GM23338 (cell line): ENCODE data around the gene SH3PXD2B. TPM values are rescaled to one million over a fixed set of nuclear protein-coding genes. Genes with fewer than 3 reads are reported as not detected.

Experiments
- ATAC-seq: fragments of 200-7000 bp; cut with Tn5 transposase; 3 replicates; pipeline ENCODE4 v1.9.1; 2020
- DNase-seq: peaks from one replicate; pipeline ENCODE4 v3.0.0-alpha.2; 2015; ENCODE audit warnings: low spot score
- H2AFZ ChIP-seq: fragments of 200-600 bp; sonication (generic); 2 replicates; pipeline ENCODE4 v1.8.0; 2016; ENCODE audit warnings: antibody characterized with exemption, mild to moderate bottlenecking, moderate library complexity
- H3F3A ChIP-seq: fragments of 200-600 bp; sonication (generic); replicated peaks from 2 replicates; pipeline ENCODE4 v1.8.0; 2017; ENCODE audit warnings: antibody characterized with exemption, mixed run types, low read depth
- H3K27ac ChIP-seq: fragments of 200-600 bp; sonication (generic); 2 replicates; pipeline ENCODE4 v1.6.1; 2016; ENCODE audit warnings: low read depth
- H3K27me3 ChIP-seq: fragments of 200-600 bp; sonication (generic); 2 replicates; pipeline ENCODE4 v1.8.0; 2016; ENCODE audit warnings: mild to moderate bottlenecking, mixed run types, moderate library complexity; ENCODE audit not compliant: insufficient read depth
- H3K36me3 ChIP-seq: fragments of 200-600 bp; sonication (generic); 2 replicates; pipeline ENCODE4 v1.8.0; 2016; ENCODE audit warnings: mild to moderate bottlenecking; ENCODE audit not compliant: insufficient read depth
- H3K4me1 ChIP-seq: fragments of 200-600 bp; sonication (generic); 2 replicates; pipeline ENCODE4 v1.8.0; 2016; ENCODE audit warnings: mild to moderate bottlenecking, moderate library complexity; ENCODE audit not compliant: insufficient read depth
- H3K4me2 ChIP-seq: fragments of 200-600 bp; sonication (generic); 2 replicates; pipeline ENCODE4 v1.7.1; 2017; ENCODE audit warnings: mixed run types
- H3K4me3 ChIP-seq: fragments of 200-600 bp; sonication (generic); 2 replicates; pipeline ENCODE4 v1.6.1; 2016; ENCODE audit warnings: mixed run types
- H3K79me2 ChIP-seq: fragments of 200-600 bp; sonication (generic); replicated peaks from 2 replicates; pipeline ENCODE4 v1.8.0; 2017; ENCODE audit warnings: mild to moderate bottlenecking; ENCODE audit not compliant: insufficient read depth
- H3K9me2 ChIP-seq: fragments of 200-600 bp; sonication (generic); 2 replicates; pipeline ENCODE4 v1.8.0; 2017; ENCODE audit not compliant: insufficient read depth
- H4K20me1 ChIP-seq: fragments of 200-600 bp; sonication (generic); replicated peaks from 2 replicates; pipeline ENCODE4 v1.8.0; 2017; ENCODE audit warnings: mild to moderate bottlenecking; ENCODE audit not compliant: insufficient read depth
- H3K27ac Mint-ChIP-seq: 2 replicates; pipeline ENCODE4 v1.8.0; 2020; ENCODE audit warnings: inconsistent platforms, mild to moderate bottlenecking, moderate library complexity, mixed read lengths
- H3K27me3 Mint-ChIP-seq: 3 replicates; pipeline ENCODE4 v1.8.0; 2022; ENCODE audit warnings: low read depth, mild to moderate bottlenecking, moderate library complexity, mixed read lengths, inconsistent platforms; ENCODE audit not compliant: insufficient read depth, poor library complexity
- H3K36me3 Mint-ChIP-seq: 3 replicates; pipeline ENCODE4 v1.8.0; 2021; ENCODE audit warnings: low read depth, mild to moderate bottlenecking, inconsistent platforms, moderate library complexity, mixed read lengths
- H3K4me1 Mint-ChIP-seq: 3 replicates; pipeline ENCODE4 v1.8.0; 2020; ENCODE audit warnings: mild to moderate bottlenecking, inconsistent platforms, mixed read lengths
- H3K4me3 Mint-ChIP-seq: 3 replicates; pipeline ENCODE4 v1.8.0; 2021; ENCODE audit warnings: moderate library complexity, mild to moderate bottlenecking, inconsistent platforms, mixed read lengths
- H3K9me3 Mint-ChIP-seq: 3 replicates; pipeline ENCODE4 v1.8.0; 2020; ENCODE audit warnings: moderate library complexity, mild to moderate bottlenecking, inconsistent platforms, mixed read lengths
- CREB1 ChIP-seq: fragments of 250-450 bp; sonication (Bioruptor Pico); IDR thresholded peaks from 2 replicates; pipeline ENCODE4 v1.5.0; 2020; ENCODE audit warnings: low read depth, mild to moderate bottlenecking, moderate library complexity
- CTCF ChIP-seq, 2 experiments: fragments of 200-600 bp in 1 of 2; sonication (generic) in 1 of 2; conservative IDR thresholded peaks; 2 replicates each; pipeline versions ENCODE4 v1.5.1 to v1.6.1; 2016 to 2017; ENCODE audit warnings: antibody characterized with exemption in 2 of 2, low read depth in 2 of 2, mild to moderate bottlenecking in 2 of 2, moderate library complexity in 1 of 2
- ETS1 ChIP-seq: IDR thresholded peaks from 2 replicates; pipeline ENCODE4 v1.6.1; 2016; ENCODE audit warnings: antibody characterized with exemption
- EZH2 ChIP-seq: fragments of 200-600 bp; sonication (generic); IDR thresholded peaks from one replicate; pipeline ENCODE4 v1.8.0; 2017; ENCODE audit warnings: antibody characterized with exemption, mild to moderate bottlenecking, low read depth; ENCODE audit not compliant: unreplicated experiment
- EZH2phosphoT487 ChIP-seq: fragments of 200-600 bp; sonication (generic); IDR thresholded peaks from one replicate; pipeline ENCODE4 v1.8.1; 2018; ENCODE audit warnings: antibody characterized with exemption; ENCODE audit not compliant: unreplicated experiment
- JUNB ChIP-seq: IDR thresholded peaks from one replicate; pipeline ENCODE4 v1.6.1; 2016; ENCODE audit warnings: antibody characterized with exemption; ENCODE audit not compliant: unreplicated experiment
- NANOG ChIP-seq: IDR thresholded peaks from 2 replicates; pipeline ENCODE4 v1.6.1; 2016; ENCODE audit warnings: antibody characterized with exemption, borderline replicate concordance
- POLR2AphosphoS5 ChIP-seq: IDR thresholded peaks from 2 replicates; pipeline ENCODE4 v1.6.1; 2016; ENCODE audit warnings: antibody characterized with exemption, low read depth
- STAT1 ChIP-seq: IDR thresholded peaks from one replicate; pipeline ENCODE4 v1.6.1; 2016; ENCODE audit warnings: antibody characterized with exemption; ENCODE audit not compliant: unreplicated experiment
- ZNF114 ChIP-seq: fragments of 250-450 bp; sonication (Bioruptor Pico); IDR thresholded peaks from 2 replicates; pipeline ENCODE4 v1.5.0; 2020; ENCODE audit warnings: mild to moderate bottlenecking, moderate library complexity
- polyA plus RNA-seq: library from polyadenylated mRNA; unstranded; fragments of >200 nt; fragmentation: Nextera tagmentation; extraction: Ambion mirVana; gene quantifications from 2 replicates; pipeline ENCODE4 v1.2.1, GENCODE V29; 2016
- total RNA-seq: library from RNA; depleted of rRNA; stranded (reverse); fragments of >200 nt; shearing (Covaris generic); gene quantifications from 2 replicates; pipeline ENCODE4 v1.2.3, GENCODE V29; 2014

Gene SH3PXD2B
- total and polyA plus RNA-seq, 2 experiments from 2014 or later = 40.2 to 52.5 TPM

GRCh38 chr5:172428224-172429166 lies 25.8 kb downstream of the SH3PXD2B start (continued):
- no peak for TF ChIP-seq JUNB
- no peak for TF ChIP-seq CTCF (conservative IDR thresholded peaks at IDR 0.05; ENCODE audit: low read depth in 2 of 2)
- TF ChIP-seq NANOG = no peak

GRCh38 chr5:172427202-172427601 lies 27.1 kb downstream of the SH3PXD2B start:
- ATAC-seq (no peak), DNase-seq (no peak)
- no peaks in the 10 kb centered on the region for H3K9me2 ChIP-seq
- H3K4me3 Mint-ChIP-seq = no peak overlapping the region
- peaks cover 3% of the 10 kb centered on the region; the same call in 1 of the 2 replicates for H3K36me3 ChIP-seq
- no peak overlapping the region for H3K4me2 ChIP-seq
- no peaks in the 10 kb centered on the region for H3F3A ChIP-seq
- H3K27ac ChIP-seq = no peak overlapping the region
- no peaks in the 10 kb centered on the region for H3K27me3 ChIP-seq
- TF ChIP-seq CTCF (conservative IDR thresholded peaks at IDR 0.05; ENCODE audit: low read depth in 2 of 2) (no peak), POLR2AphosphoS5 (no peak), ETS1 (no peak), EZH2phosphoT487 (no peak), ZNF114 (no peak), EZH2 (no peak), STAT1 (no peak), CREB1 (CRISPR knock-in tag) (no peak)
- H2AFZ ChIP-seq = no peak overlapping the region
- H3K9me3 Mint-ChIP-seq = no peaks in the 10 kb centered on the region
- H3K79me2 ChIP-seq = peaks cover 58% of the 10 kb centered on the region
- H4K20me1 ChIP-seq = peaks cover 49% of the 10 kb centered on the region
- H3K4me1 ChIP-seq = no peaks in the 10 kb centered on the region
- peaks cover 14% of the 10 kb centered on the region for H3K36me3 Mint-ChIP-seq
- no peak overlapping the region for H3K27ac Mint-ChIP-seq
- H3K4me3 ChIP-seq = no peak overlapping the region
- H3K4me1 Mint-ChIP-seq = peaks cover 13% of the 10 kb centered on the region
- peaks cover 15% of the 10 kb centered on the region for H3K27me3 Mint-ChIP-seq
